22Rv1 (cell line): ENCODE results near the gene OGFR.

Source experiments
- H3K27ac ChIP-seq: fragments of 450-650 bp; 2 replicates; pipeline ENCODE4 v1.5.1; 2017
- ZFX ChIP-seq: fragments of 450-650 bp; IDR thresholded peaks from 2 replicates; pipeline ENCODE4 v1.6.1; 2017; ENCODE audit warnings: antibody characterized with exemption, borderline replicate concordance
- TF ChIP-seq, protein P1 (sequence below): fragments of 450-650 bp; IDR thresholded peaks from 2 replicates; pipeline ENCODE4 v1.5.1; 2017; ENCODE audit warnings: mild to moderate bottlenecking

Gene OGFR

DNA sequence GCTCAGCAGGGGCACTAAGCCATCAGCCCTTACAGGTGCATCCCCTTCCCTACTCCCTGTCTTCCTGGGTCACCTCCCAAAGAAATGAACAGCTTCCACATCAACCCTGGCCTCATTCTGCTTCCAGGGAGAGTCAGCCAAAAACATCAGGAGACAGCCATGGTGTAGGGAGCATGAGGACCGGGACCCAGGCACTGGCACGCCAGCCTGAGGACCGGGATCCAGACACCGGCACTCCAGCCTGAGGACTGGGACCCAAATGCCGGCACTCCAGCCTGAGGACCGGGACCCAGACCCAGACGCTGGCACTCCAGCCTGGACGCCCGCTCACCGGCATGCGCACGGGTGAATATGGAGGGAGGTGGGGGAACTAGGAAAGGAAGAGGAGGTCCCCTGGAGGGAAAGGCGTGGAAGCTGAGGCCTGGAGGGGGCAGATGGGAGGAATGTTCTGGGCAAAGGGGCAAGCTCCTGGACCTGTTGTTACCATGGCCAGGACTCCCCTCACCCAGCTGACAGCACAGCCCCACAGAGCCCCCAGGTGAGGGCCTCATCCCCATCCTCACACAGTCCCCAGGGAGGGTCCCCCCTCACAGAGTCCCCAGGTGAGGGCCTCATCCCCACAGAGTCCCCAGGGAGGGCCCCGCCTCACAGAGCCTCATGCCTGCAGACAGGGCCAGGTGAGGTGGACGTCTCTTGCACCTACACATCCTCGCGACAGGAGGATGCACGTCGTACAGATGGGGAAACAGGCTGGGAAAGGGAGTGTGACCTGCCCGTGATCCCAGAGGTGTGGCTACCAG lies 34.3 kb upstream of the OGFR start:
- TF ChIP-seq, protein P1, sequence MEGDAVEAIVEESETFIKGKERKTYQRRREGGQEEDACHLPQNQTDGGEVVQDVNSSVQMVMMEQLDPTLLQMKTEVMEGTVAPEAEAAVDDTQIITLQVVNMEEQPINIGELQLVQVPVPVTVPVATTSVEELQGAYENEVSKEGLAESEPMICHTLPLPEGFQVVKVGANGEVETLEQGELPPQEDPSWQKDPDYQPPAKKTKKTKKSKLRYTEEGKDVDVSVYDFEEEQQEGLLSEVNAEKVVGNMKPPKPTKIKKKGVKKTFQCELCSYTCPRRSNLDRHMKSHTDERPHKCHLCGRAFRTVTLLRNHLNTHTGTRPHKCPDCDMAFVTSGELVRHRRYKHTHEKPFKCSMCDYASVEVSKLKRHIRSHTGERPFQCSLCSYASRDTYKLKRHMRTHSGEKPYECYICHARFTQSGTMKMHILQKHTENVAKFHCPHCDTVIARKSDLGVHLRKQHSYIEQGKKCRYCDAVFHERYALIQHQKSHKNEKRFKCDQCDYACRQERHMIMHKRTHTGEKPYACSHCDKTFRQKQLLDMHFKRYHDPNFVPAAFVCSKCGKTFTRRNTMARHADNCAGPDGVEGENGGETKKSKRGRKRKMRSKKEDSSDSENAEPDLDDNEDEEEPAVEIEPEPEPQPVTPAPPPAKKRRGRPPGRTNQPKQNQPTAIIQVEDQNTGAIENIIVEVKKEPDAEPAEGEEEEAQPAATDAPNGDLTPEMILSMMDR: no peak
- TF ChIP-seq ZFX: no peak
- no peak overlapping the region for H3K27ac ChIP-seq

DNA sequence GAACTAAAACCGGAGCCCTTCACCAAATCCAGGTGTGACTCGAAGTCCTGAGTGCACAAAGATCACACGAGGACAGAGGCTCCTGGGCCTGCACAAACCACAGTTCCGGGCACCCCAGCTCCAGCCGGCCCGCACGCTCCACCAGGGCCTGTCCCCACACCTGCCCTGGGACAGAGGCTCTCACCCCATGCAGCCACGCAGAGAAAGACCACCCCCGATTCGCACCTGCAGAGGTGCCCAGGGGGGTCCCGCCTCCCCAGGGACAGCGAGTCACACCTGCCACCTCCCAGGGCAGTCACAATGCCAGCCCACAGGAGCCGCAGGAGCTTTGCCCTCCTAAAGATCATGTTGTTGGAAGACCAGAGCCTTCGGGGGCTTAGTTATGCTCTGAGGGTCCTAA lies 33.7 kb upstream of the OGFR start:
- TF ChIP-seq ZFX: no peak
- TF ChIP-seq, protein P1: no peak
- H3K27ac ChIP-seq: no peak overlapping the region

DNA sequence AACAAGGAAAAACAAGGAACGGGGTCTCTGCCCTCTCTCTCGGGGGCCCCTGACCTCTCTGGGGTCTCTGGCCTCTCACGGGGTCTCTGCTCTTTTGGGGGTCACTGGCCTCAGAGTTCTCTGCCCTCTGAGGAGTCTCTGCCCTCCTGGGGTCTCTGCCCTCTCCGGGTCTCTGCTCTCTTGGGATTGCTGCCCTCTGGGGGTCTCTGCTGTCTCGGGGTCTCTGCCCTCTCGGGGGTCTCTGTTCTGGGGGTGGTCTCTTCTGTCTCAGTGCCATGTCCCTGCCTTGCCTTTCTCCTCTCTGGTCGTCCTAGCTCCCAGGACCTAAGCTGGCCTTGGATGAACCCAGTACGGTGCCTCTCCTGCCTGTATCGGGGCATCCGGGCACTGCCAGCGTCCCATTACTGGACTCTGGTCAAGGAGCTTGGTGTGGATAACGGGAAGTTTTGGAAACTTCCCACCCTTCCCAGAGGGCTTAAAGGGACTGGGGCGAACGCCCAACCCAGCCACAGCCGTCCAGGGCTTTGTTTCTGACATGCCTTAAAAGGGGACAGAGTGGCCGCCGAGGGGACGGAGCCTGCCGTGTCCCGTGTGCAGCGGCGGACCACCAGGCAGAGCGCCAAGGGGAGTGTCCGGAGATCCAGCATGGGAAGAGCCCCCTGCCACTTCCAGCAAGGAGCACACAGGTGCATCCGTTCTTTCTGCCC lies 33.1 kb upstream of the OGFR start:
- TF ChIP-seq ZFX: no peak

DNA sequence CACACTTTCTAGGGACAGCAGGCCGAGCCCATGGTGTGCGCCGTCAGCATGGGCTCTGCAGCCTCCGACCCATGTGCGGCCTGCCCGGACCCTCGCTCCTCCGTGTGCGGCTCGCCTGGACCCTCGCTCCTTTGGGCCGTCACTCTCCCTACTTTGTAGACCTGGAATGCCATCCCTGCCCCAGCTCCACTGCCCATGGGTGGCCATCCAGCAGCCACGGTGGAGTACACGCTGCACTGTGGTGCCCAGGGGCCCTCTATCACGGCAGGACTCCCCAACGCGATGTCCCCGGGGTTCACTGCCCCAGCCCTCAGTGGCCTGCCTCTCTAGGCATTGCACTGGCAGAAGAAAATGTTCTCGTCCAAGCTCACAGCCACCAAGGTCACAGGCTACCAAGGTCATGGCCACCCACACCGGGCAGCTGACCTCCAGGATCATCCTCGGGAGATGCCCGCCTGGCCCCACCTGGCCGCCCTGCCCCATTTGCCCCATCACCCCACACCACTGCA lies 32.5 kb upstream of the OGFR start:
- no peak for TF ChIP-seq ZFX
- TF ChIP-seq, protein P1: no peak
- no peak overlapping the region for H3K27ac ChIP-seq

More for the DNA sequence above, 33.1 kb upstream of the OGFR start:
- H3K27ac ChIP-seq: no peak overlapping the region

DNA sequence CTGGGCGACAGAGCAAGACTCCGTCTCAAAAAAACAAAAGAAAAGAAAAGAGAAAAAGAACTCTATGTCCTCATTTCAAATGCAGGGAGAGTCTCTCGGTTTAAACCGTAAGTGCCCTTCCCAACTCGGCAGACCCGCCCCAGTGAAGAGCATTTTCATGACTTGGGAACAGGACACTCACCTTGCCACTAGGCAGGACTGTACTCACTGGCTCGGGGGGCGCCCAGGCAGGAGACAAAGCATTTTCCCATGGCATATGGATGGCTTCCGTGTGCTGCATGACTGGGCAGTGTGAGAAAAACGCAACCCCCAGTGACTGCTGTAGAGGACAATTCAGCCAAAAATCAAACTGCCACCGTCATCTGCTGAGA lies 32.0 kb upstream of the OGFR start:
- H3K27ac ChIP-seq: no peak overlapping the region
- no peak for TF ChIP-seq ZFX
- TF ChIP-seq, protein P1: no peak

DNA sequence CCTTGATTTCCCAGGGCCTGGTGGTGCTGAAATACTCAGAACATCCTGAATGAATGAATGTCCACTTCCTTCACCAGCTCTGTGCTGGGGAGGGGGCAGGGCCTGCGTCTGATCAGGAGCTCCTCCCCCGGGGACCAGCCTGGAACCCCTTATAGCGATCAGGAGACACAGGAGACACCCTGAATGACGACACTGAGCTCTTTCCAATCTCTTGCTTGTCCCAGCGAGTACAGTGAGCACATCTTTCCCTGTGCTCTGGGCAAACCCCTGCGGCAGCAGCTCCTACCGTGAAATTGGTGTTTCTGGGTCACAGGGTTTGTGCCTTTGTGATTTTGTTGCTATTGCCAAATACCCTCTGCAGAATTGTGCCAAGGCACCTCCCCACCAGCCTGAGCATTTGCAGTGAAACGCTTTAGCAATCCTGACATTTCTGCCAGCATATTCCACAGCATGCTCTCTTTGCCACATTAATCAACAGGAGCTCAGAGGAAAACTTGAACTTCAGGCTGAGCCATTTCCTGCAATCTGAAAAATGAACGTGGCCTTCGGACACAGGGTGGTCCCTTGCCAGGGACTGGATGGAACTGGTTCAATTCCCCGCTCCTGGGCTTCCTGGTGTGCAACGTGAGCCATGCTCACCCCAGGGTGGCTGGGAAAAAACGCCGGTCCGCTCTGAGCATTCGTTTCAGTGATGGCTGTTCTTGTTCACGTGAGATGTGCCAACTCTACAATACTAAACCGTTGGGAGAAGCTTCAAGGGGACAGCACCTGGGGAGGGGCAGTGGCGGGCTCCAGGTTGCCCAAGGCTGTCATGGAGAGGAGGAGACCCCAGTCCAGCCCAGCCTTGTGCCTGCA lies 31.4 kb upstream of the OGFR start:
- no peak for TF ChIP-seq ZFX
- TF ChIP-seq, protein P1: no peak
- H3K27ac ChIP-seq: no peak overlapping the region
